ENCODE results near the gene BCL10.
"Not testable (repeated sequence)": the region's sequence is repeated elsewhere in the genome, so short reads cannot be mapped to it uniquely, and the experiment has no call there.

Gene BCL10

DNA sequence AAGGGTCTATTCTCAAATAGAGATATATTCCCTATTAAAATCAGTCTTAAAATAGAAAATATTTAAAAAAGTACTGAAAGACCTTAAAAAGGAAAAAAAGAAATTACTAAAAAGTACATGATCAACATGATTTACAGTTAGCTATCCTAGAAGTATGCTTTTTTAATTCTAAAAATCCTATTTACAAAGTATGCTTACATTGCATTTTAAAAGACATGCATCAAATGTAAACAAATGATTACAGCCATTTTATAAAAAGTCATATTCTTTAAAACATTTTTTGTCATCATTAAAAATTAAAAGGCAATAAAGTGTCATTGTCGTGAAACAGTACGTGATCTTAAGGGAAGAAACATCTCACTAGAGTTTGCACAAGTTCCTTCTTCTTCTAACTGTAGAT lies 9.1 kb downstream of the BCL10 start:
- H3K4me3 ChIP-seq (ENCODE audit: low read depth, low read length) = no peak overlapping the region

DNA sequence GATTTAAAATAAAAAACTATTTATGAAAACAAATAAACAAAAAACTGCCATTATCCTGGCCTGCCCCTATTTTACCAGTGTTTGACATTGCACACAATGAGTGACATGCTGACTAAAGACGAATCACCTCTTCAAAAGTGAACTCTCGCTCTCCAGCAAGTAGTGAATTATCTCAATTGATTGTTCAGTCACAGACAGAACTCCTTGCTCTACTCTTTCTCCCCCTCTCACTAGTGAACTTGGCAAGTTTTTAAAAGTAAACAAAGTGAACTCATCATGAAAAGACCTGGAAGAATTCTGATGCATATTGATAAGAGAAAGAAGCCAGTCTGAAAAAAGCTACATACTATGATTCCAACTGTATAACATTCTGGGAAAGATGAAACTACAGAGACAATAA lies 12.3 kb downstream of the BCL10 start:
- no peak overlapping the region for H3K4me3 ChIP-seq (ENCODE audit: low read depth, low read length)
- TF ChIP-seq, protein P1, sequence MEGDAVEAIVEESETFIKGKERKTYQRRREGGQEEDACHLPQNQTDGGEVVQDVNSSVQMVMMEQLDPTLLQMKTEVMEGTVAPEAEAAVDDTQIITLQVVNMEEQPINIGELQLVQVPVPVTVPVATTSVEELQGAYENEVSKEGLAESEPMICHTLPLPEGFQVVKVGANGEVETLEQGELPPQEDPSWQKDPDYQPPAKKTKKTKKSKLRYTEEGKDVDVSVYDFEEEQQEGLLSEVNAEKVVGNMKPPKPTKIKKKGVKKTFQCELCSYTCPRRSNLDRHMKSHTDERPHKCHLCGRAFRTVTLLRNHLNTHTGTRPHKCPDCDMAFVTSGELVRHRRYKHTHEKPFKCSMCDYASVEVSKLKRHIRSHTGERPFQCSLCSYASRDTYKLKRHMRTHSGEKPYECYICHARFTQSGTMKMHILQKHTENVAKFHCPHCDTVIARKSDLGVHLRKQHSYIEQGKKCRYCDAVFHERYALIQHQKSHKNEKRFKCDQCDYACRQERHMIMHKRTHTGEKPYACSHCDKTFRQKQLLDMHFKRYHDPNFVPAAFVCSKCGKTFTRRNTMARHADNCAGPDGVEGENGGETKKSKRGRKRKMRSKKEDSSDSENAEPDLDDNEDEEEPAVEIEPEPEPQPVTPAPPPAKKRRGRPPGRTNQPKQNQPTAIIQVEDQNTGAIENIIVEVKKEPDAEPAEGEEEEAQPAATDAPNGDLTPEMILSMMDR (IDR thresholded peaks at IDR 0.05; ENCODE audit: low read depth, low read length) = no peak

More for the DNA sequence above, 9.1 kb downstream of the BCL10 start:
- TF ChIP-seq, protein P1 (IDR thresholded peaks at IDR 0.05; ENCODE audit: low read depth, low read length) = no peak

GRCh38 chr1:85262985-85263384 lies 13.4 kb downstream of the BCL10 start:
- no peak overlapping the region for H3K4me3 ChIP-seq (ENCODE audit: low read depth, low read length)
- TF ChIP-seq, protein P1 (IDR thresholded peaks at IDR 0.05; ENCODE audit: low read depth, low read length) = no peak

DNA sequence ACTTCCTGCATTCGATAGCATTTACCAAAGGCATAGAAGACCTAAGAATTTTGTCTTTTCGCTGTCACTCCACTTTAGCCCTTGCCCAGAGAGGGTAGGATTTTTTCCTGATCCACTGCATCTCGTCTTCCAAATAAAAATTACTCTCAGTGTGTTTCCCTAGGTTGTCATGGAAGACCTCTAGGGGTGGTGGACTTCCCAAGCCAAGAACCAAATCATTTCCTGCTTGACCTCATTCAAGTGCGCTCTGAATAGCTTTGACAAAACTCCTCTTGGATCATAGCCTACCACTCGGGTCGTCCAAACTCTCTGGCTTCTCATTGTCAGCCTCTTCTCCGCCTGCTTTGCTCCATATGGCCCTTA lies 16.5 kb downstream of the BCL10 start:
- TF ChIP-seq, protein P1 (IDR thresholded peaks at IDR 0.05; ENCODE audit: low read depth, low read length) = no peak
- peak overlapping the region; percentile 88 for H3K4me3 ChIP-seq (ENCODE audit: low read depth, low read length)

DNA sequence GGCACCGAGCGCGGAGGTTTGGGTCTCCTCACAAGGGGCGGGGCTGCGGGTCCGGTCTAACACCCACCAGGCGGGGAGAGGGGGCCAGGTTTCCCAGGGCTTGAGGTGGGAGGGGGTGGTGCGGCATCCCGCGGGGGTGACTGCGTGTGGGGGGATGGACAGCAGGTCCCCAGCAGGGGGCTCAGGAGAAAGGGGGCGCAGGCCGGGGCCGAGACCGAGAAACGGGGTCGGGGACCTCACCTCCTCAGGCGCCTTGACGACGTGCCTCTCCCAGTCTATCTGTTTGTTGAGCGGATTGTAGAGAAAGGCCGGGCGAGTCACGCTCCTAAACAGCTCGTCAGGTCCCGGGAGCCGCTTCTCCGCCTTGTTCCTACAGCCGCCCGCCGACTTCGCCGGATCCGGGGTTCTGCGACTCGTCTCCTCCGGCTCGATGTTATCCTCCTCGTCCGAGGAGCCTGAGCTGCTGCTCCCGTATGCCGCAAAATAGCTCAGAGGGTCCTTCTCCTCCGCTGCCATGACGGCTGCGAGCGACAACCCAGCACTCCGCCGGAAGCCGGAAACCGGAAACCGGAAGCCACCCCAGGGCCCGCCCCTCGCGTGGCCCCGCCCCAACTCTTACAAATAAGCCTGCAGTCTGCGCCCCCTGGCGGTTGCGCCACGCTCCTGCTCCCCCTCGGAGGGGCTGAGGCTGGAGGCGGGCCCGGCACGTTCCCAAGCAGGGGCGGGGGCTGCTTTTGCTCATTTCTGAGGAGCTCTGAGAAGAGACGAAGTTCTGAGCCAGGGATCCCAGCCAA lies 17.1 kb downstream of the BCL10 start, which contains the start of gene C1orf52:
C1orf52 (minus strand) TSS at position 545 of the 794 bp plus-strand sequence; CDS start at position 516, 29 bp downstream.
- TF ChIP-seq, protein P1 (IDR thresholded peaks at IDR 0.05; ENCODE audit: low read depth, low read length) = peak; percentile 83

DNA sequence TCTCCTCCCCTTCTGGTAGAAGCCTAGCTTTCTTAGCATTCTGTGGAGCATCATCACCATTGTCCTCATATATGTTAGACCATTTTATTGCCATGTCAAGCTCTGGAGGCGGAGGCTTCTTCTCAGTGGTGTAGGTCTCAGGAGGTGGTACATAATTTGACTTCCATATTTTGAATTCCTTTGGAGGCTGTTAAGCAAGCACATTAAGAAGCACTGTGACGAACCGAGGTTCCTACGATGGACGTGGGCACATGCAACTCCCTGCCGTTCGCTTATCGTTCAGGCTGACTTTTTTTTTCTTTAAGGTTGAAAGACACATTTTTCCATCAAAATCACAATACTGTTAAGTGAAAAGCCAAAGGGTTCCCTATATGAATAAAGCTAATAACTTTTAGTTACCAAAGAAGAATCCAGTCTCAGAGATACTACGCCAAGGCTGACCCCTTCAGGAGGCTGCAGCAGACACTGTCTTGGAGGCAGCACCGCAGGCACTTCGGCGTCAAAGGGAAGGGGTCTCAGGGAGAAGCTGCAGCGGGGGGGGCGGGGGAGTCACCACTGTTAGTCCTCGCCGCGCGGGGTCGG lies 17.8 kb downstream of the BCL10 start:
- TF ChIP-seq, protein P1 (IDR thresholded peaks at IDR 0.05; ENCODE audit: low read depth, low read length) = no peak
- peak overlapping the region; percentile 88 for H3K4me3 ChIP-seq (ENCODE audit: low read depth, low read length)

More for the DNA sequence above, 17.1 kb downstream of the BCL10 start, which contains the start of gene C1orf52:
- H3K4me3 ChIP-seq (ENCODE audit: low read depth, low read length) = peak within 1 kb of the TSS; percentile 88

GRCh38 chr1:85249042-85249441 lies 27.4 kb downstream of the BCL10 start:
- not testable (repeated sequence) for H3K4me3 ChIP-seq (ENCODE audit: low read depth, low read length)
